HCT116 (cell line): ENCODE data around the gene SH3BGRL3. TPM values are rescaled to one million over a fixed set of nuclear protein-coding genes. Genes with fewer than 3 reads are reported as not detected.

Experiments used
- ATAC-seq: fragments of 200-7000 bp; cut with Tn5 transposase; 2 replicates; pipeline ENCODE4 v1.9.1; 2020; ENCODE audit warnings: mild to moderate bottlenecking, moderate library complexity
- BruUV-seq: library from RNA; stranded (reverse); fragments of 400-500 nt; replicated peaks from 2 replicates; lab custom pipeline; 2021; lab: Mats Ljungman, UMichigan
- CTCF ChIA-PET: fragments of 300-600 bp; sonication (Branson Sonifier 250); formaldehyde crosslinking; loops from one replicate; lab custom pipeline; 2021; ENCODE audit warnings: antibody characterized with exemption; lab: Charles Lee
- POLR2A ChIA-PET: fragments of 300-600, 350-600 bp; sonication (Branson Sonifier 250); formaldehyde crosslinking; loops from one replicate; lab custom pipeline; 2021; ENCODE audit warnings: antibody characterized with exemption; lab: Charles Lee
- RAD21 ChIA-PET, 2 experiments: fragments of 300-600 bp; sonication (Branson Sonifier 250); formaldehyde crosslinking; loops; one replicate each; lab custom pipeline; 2023; ENCODE audit warnings: low total read pairs in 2 of 2; ENCODE audit not compliant: uncharacterized antibody in 2 of 2, unreplicated experiment in 2 of 2, low non-redundant PET in 1 of 2; lab: Charles Lee
- DNase-seq: peaks from one replicate; pipeline ENCODE4 v3.0.0-alpha.2; 2010; ENCODE audit warnings: low read depth, low spot score
- H2AFZ ChIP-seq: fragments of 200-600 bp; shearing (Covaris generic), sonication (generic); 2 replicates; pipeline ENCODE4 v1.6.1; 2017; ENCODE audit warnings: low read depth, mixed run types, mixed read lengths, antibody characterized with exemption, low read length; ENCODE audit not compliant: poor library complexity, severe bottlenecking
- H3K27ac ChIP-seq: 2 replicates; pipeline ENCODE4 v1.5.1; 2012; ENCODE audit warnings: low read depth, low read length
- H3K27me3 ChIP-seq: fragments of 200-600 bp; sonication (generic); 2 replicates; pipeline ENCODE4 v1.6.1; 2016; ENCODE audit warnings: mixed run types, low read length, mixed read lengths; ENCODE audit not compliant: insufficient read depth
- H3K36me3 ChIP-seq, 2 experiments: fragments of 200-500 bp in 1 of 2; fragments of 200-600 bp in 1 of 2; sonication (Bioruptor generic) in 1 of 2; sonication (generic) in 1 of 2; 2 replicates each; pipeline versions ENCODE4 v1.5.1 to v1.6.1; 2014 to 2016; ENCODE audit warnings: low read length in 2 of 2, inconsistent platforms in 1 of 2, mixed read lengths in 1 of 2, mixed run types in 1 of 2; ENCODE audit not compliant: insufficient read depth in 2 of 2, control insufficient read depth in 1 of 2
- H3K4me1 ChIP-seq, 2 experiments: fragments of 200-600 bp in 1 of 2; sonication (generic) in 1 of 2; 2 replicates each; pipeline versions ENCODE4 v1.5.1 to v1.6.1; 2012 to 2017; ENCODE audit warnings: low read length in 2 of 2, inconsistent platforms in 1 of 2, mild to moderate bottlenecking in 1 of 2, mixed read lengths in 1 of 2, mixed run types in 1 of 2, moderate library complexity in 1 of 2; ENCODE audit not compliant: insufficient read depth in 2 of 2, control insufficient read depth in 1 of 2
- H3K4me2 ChIP-seq: fragments of 200-600 bp; sonication (generic); 2 replicates; pipeline ENCODE4 v1.6.1; 2017; ENCODE audit warnings: mixed run types, low read length, mixed read lengths
- H3K4me3 ChIP-seq, 2 experiments: fragments of 200-600 bp in 1 of 2; sonication (generic) in 1 of 2; replicated peaks in 1 of 2; 2 replicates each; pipeline ENCODE4 v1.5.1; 2011 to 2016; ENCODE audit warnings: low read length in 2 of 2, control low read depth in 1 of 2, low read depth in 1 of 2, mild to moderate bottlenecking in 1 of 2, mixed read lengths in 1 of 2, mixed run types in 1 of 2
- H3K79me2 ChIP-seq: fragments of 200-600 bp; sonication (generic); 2 replicates; pipeline ENCODE4 v1.6.1; 2017; ENCODE audit warnings: mild to moderate bottlenecking, mixed run types, low read length, moderate library complexity, mixed read lengths; ENCODE audit not compliant: insufficient read depth
- H3K9ac ChIP-seq: fragments of 200-600 bp; sonication (generic); 2 replicates; pipeline ENCODE4 v1.6.1; 2016; ENCODE audit warnings: low read length, mixed read lengths
- H3K9me2 ChIP-seq: fragments of 200-600 bp; sonication (generic), shearing (Covaris generic); 2 replicates; pipeline ENCODE4 v1.6.1; 2017; ENCODE audit warnings: mixed run types, mild to moderate bottlenecking, moderate library complexity; ENCODE audit not compliant: insufficient read depth
- H3K9me3 ChIP-seq, 2 experiments: fragments of 200-500 bp in 1 of 2; fragments of 200-600 bp in 1 of 2; sonication (Bioruptor generic) in 1 of 2; sonication (generic) in 1 of 2; 2 replicates each; pipeline ENCODE4 v1.6.1; 2014 to 2017; ENCODE audit warnings: low read length in 2 of 2, mixed read lengths in 2 of 2, inconsistent platforms in 1 of 2, low read depth in 1 of 2, mild to moderate bottlenecking in 1 of 2, mixed run types in 1 of 2, moderate library complexity in 1 of 2; ENCODE audit not compliant: control insufficient read depth in 1 of 2, insufficient read depth in 1 of 2
- H4K20me1 ChIP-seq: fragments of 200-600 bp; sonication (generic), shearing (Covaris generic); 2 replicates; pipeline ENCODE4 v1.6.1; 2017; ENCODE audit warnings: mixed run types, mild to moderate bottlenecking, moderate library complexity; ENCODE audit not compliant: insufficient read depth
- EGR1 ChIP-seq: IDR thresholded peaks from 2 replicates; pipeline ENCODE4 v1.6.1; 2012; ENCODE audit warnings: low read depth
- EZH2 ChIP-seq: fragments of 200-600 bp; sonication (generic); IDR thresholded peaks from 2 replicates; pipeline ENCODE4 v1.6.1; 2017; ENCODE audit warnings: antibody characterized with exemption, mixed run types
- FOSL1 ChIP-seq: IDR thresholded peaks from 2 replicates; pipeline ENCODE4 v1.6.1; 2012; ENCODE audit warnings: low read depth
- JUND ChIP-seq: IDR thresholded peaks from 2 replicates; pipeline ENCODE4 v1.6.1; 2012
- POLR2A ChIP-seq: IDR thresholded peaks from 2 replicates; pipeline ENCODE4 v1.7.0; 2011; ENCODE audit warnings: borderline replicate concordance; ENCODE audit not compliant: insufficient read depth, insufficient read length; ENCODE audit errors: extremely low read depth
- RAD21 ChIP-seq: IDR thresholded peaks from 2 replicates; pipeline ENCODE4 v1.6.1; 2012; ENCODE audit warnings: low read depth, mild to moderate bottlenecking
- ZNF274 ChIP-seq: fragments of 200-500 bp; sonication (Bioruptor generic); IDR thresholded peaks from 2 replicates; pipeline ENCODE4 v1.6.1; 2014; ENCODE audit warnings: mild to moderate bottlenecking, low read depth, low read length, inconsistent platforms
- intact Hi-C: fragments of 100-400 bp; cut with micrococcal nuclease; formaldehyde crosslinking; loops from 2 replicates; pipeline ENCODE4 v1.10.0; 2022
- total RNA-seq: library from RNA; stranded (reverse); gene quantifications from one replicate; pipeline ENCODE4 v1.2.1, GENCODE V29; 2021; ENCODE audit not compliant: unreplicated experiment
- TF ChIP-seq, protein P1 (sequence below): IDR thresholded peaks from 2 replicates; pipeline ENCODE4 v1.6.1; 2012
- TF ChIP-seq, protein P2 (sequence below): IDR thresholded peaks from 2 replicates; pipeline ENCODE4 v1.6.1; 2012; ENCODE audit warnings: low read depth
- TF ChIP-seq, protein P3 (sequence below), 3 experiments: fragments of 200-600 bp in 1 of 3; sonication (generic) in 1 of 3; IDR thresholded peaks in 2 of 3; conservative IDR thresholded peaks in 1 of 3; 2 replicates each; pipeline ENCODE4 v1.5.1; 2012 to 2017; ENCODE audit warnings: low read depth in 2 of 3, low read length in 2 of 3, antibody characterized with exemption in 1 of 3, borderline replicate concordance in 1 of 3, control low read depth in 1 of 3, mild to moderate bottlenecking in 1 of 3, mixed read lengths in 1 of 3, mixed run types in 1 of 3, moderate library complexity in 1 of 3; ENCODE audit not compliant: insufficient read depth in 1 of 3

SH3BGRL3 gene
- total RNA-seq, 1 experiment from 2014 or later: 112 TPM

DNA sequence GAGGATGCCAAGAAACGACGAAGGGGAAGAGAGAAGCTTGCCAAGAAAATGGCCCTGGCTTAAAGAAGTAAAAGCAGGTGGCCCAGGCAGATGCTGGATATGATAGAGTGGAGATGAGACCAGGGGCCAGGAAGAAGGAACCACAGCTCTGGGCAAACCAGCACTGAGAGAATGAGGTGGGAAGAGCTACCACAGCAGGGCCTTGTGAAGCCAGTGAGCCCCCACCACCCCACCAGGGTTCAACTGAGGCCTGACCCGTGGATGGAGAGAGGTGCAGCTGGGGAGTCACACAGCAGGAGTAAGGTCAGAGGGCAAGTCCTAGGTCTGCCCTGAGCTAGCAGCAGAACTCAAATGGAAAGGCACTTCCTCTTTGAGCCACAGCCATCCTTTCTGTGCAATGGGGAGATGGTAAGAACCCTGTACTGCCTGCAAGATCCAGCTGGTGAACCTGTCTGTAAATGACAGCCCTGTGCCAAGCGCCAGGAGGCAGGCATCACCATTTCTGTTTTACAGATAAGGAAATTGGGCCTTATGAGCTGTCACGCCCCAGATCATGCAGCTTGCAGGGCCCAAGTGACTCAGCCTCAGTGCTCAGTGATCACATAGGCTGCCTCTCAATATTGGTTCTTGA, 8.5 kb downstream of the SH3BGRL3 start:
- ChIA-PET RAD21 (no interaction called here), POLR2A (no interaction called here), CTCF (interaction anchor here (0.9 to 2.3 kb wide), 3 partner anchors 14 to 129 kb away, joined by 3 to 7 read pairs (median 5); no protein-coding TSS in a partner anchor)
- no peaks in the 10 kb centered on the region for H3K79me2 ChIP-seq
- no TSS peak for BruUV-seq
- ATAC-seq: no peak
- no peak overlapping the region for H3K4me3 ChIP-seq
- H3K27ac ChIP-seq: no peak overlapping the region
- H3K36me3 ChIP-seq: no peaks in the 10 kb centered on the region
- no peak for TF ChIP-seq ZNF274
- no peak for TF ChIP-seq FOSL1
- no peak for TF ChIP-seq EGR1
- TF ChIP-seq, protein P1, sequence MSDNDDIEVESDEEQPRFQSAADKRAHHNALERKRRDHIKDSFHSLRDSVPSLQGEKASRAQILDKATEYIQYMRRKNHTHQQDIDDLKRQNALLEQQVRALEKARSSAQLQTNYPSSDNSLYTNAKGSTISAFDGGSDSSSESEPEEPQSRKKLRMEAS: no peak
- TF ChIP-seq, protein P2, sequence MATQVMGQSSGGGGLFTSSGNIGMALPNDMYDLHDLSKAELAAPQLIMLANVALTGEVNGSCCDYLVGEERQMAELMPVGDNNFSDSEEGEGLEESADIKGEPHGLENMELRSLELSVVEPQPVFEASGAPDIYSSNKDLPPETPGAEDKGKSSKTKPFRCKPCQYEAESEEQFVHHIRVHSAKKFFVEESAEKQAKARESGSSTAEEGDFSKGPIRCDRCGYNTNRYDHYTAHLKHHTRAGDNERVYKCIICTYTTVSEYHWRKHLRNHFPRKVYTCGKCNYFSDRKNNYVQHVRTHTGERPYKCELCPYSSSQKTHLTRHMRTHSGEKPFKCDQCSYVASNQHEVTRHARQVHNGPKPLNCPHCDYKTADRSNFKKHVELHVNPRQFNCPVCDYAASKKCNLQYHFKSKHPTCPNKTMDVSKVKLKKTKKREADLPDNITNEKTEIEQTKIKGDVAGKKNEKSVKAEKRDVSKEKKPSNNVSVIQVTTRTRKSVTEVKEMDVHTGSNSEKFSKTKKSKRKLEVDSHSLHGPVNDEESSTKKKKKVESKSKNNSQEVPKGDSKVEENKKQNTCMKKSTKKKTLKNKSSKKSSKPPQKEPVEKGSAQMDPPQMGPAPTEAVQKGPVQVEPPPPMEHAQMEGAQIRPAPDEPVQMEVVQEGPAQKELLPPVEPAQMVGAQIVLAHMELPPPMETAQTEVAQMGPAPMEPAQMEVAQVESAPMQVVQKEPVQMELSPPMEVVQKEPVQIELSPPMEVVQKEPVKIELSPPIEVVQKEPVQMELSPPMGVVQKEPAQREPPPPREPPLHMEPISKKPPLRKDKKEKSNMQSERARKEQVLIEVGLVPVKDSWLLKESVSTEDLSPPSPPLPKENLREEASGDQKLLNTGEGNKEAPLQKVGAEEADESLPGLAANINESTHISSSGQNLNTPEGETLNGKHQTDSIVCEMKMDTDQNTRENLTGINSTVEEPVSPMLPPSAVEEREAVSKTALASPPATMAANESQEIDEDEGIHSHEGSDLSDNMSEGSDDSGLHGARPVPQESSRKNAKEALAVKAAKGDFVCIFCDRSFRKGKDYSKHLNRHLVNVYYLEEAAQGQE: no peak
- no peak for TF ChIP-seq EZH2
- no peak for TF ChIP-seq JUND
- no peak for TF ChIP-seq POLR2A
- no peak for TF ChIP-seq RAD21
- TF ChIP-seq, protein P3, sequence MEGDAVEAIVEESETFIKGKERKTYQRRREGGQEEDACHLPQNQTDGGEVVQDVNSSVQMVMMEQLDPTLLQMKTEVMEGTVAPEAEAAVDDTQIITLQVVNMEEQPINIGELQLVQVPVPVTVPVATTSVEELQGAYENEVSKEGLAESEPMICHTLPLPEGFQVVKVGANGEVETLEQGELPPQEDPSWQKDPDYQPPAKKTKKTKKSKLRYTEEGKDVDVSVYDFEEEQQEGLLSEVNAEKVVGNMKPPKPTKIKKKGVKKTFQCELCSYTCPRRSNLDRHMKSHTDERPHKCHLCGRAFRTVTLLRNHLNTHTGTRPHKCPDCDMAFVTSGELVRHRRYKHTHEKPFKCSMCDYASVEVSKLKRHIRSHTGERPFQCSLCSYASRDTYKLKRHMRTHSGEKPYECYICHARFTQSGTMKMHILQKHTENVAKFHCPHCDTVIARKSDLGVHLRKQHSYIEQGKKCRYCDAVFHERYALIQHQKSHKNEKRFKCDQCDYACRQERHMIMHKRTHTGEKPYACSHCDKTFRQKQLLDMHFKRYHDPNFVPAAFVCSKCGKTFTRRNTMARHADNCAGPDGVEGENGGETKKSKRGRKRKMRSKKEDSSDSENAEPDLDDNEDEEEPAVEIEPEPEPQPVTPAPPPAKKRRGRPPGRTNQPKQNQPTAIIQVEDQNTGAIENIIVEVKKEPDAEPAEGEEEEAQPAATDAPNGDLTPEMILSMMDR (IDR thresholded peaks at IDR 0.05 in 2 of 3, conservative IDR thresholded peaks at IDR 0.05 in 1 of 3; ENCODE audit: borderline replicate concordance in 1 of 3, insufficient read depth in 1 of 3, low read depth in 2 of 3, low read length in 2 of 3): no peak
- TF ChIP-seq, all 23 proteins: peak for 0
- no peaks in the 10 kb centered on the region for H4K20me1 ChIP-seq
- peaks cover 22 to 35% of the 10 kb centered on the region in 2 experiments for H3K4me1 ChIP-seq
- DNase-seq: no peak
- H3K27me3 ChIP-seq: no peaks in the 10 kb centered on the region
- no peak overlapping the region for H3K9ac ChIP-seq
- intact Hi-C loops: no loop called here
- no peak overlapping the region for H3K4me2 ChIP-seq
- H3K9me3 ChIP-seq: no peaks in the 10 kb centered on the region
- no peak overlapping the region for H2AFZ ChIP-seq
- H3K9me2 ChIP-seq: no peaks in the 10 kb centered on the region
